IMR-90 (cell line): ENCODE measurements around the gene TFEB. TPM values are rescaled to one million over a fixed set of nuclear protein-coding genes. Genes with fewer than 3 reads are reported as not detected.
A peak's percentile ranks its signal among the peaks of the same experiment; 100 is the strongest.

Source experiments
- ATAC-seq: fragments of 200-7000 bp; cut with Tn5 transposase; 2 replicates; pipeline ENCODE4 v1.9.1; 2020; ENCODE audit warnings: low read depth, mild to moderate bottlenecking, moderate library complexity
- BruUV-seq: library from RNA; stranded (reverse); fragments of 400-500 nt; replicated peaks from 2 replicates; lab custom pipeline; 2021; lab: Mats Ljungman, UMichigan
- CTCF ChIA-PET: fragments of 300-600 bp; formaldehyde crosslinking; extraction: SDS; loops from one replicate; lab custom pipeline; 2021; ENCODE audit warnings: antibody characterized with exemption; lab: Yijun Ruan, JAX
- POLR2A ChIA-PET: fragments of 300-600 bp; sonication (Branson Sonifier 250); formaldehyde crosslinking; loops from one replicate; lab custom pipeline; 2022; ENCODE audit warnings: antibody characterized with exemption; ENCODE audit not compliant: unreplicated experiment; lab: Charles Lee
- DNase-seq: peaks from one replicate; pipeline ENCODE4 v3.0.0; 2013
- H2AFZ ChIP-seq: replicated peaks from 2 replicates; pipeline ENCODE3; 2013; ENCODE audit warnings: low read length, mild to moderate bottlenecking; ENCODE audit not compliant: poor library complexity
- H2AK5ac ChIP-seq: 2 replicates; pipeline ENCODE4 v1.6.1; 2013; ENCODE audit warnings: low read depth, low read length, inconsistent platforms
- H2AK9ac ChIP-seq: replicated peaks from 2 replicates; pipeline ENCODE3; 2013; ENCODE audit warnings: mild to moderate bottlenecking, low read depth, low read length, moderate library complexity; ENCODE audit not compliant: poor library complexity
- H2BK120ac ChIP-seq: 2 replicates; pipeline ENCODE4 v1.6.1; 2013; ENCODE audit warnings: low read depth, low read length, inconsistent platforms
- H2BK15ac ChIP-seq: 3 replicates; pipeline ENCODE4 v1.6.1; 2013; ENCODE audit warnings: low read depth, low read length, inconsistent platforms
- H2BK20ac ChIP-seq: 2 replicates; pipeline ENCODE4 v1.6.1; 2013; ENCODE audit warnings: low read depth, mild to moderate bottlenecking, inconsistent platforms, low read length, moderate library complexity
- H2BK5ac ChIP-seq: 2 replicates; pipeline ENCODE4 v1.6.1; 2013; ENCODE audit warnings: mild to moderate bottlenecking, low read depth, low read length, inconsistent platforms; ENCODE audit not compliant: poor library complexity, severe bottlenecking
- H3K14ac ChIP-seq: replicated peaks from 2 replicates; pipeline ENCODE4 v1.6.1; 2013; ENCODE audit warnings: low read depth, low read length, inconsistent platforms
- H3K18ac ChIP-seq: 2 replicates; pipeline ENCODE4 v1.6.1; 2013; ENCODE audit warnings: low read depth, low read length, control low read depth
- H3K23ac ChIP-seq: 2 replicates; pipeline ENCODE4 v1.6.1; 2013; ENCODE audit warnings: low read depth, low read length, inconsistent platforms
- H3K27ac ChIP-seq: 2 replicates; pipeline ENCODE4 v1.5.1; 2013; ENCODE audit warnings: mild to moderate bottlenecking, control low read depth, low read length; ENCODE audit not compliant: insufficient read depth
- H3K27me3 ChIP-seq: 2 replicates; pipeline ENCODE4 v1.6.1; 2013; ENCODE audit warnings: low read length; ENCODE audit not compliant: control insufficient read depth, insufficient read depth
- H3K36me3 ChIP-seq: 2 replicates; pipeline ENCODE4 v1.6.1; 2013; ENCODE audit warnings: low read length, mixed read lengths; ENCODE audit not compliant: control insufficient read depth, insufficient read depth
- H3K4ac ChIP-seq: 2 replicates; pipeline ENCODE4 v1.6.1; 2013; ENCODE audit warnings: low read depth, low read length, inconsistent platforms
- H3K4me1 ChIP-seq: 2 replicates; pipeline ENCODE4 v1.6.1; 2013; ENCODE audit warnings: low read length, mixed read lengths; ENCODE audit not compliant: control insufficient read depth, insufficient read depth
- H3K4me2 ChIP-seq: 2 replicates; pipeline ENCODE4 v1.6.1; 2013; ENCODE audit warnings: low read depth, mild to moderate bottlenecking, control low read depth, low read length, moderate library complexity
- H3K4me3 ChIP-seq: 2 replicates; pipeline ENCODE4 v1.5.1; 2013; ENCODE audit warnings: low read depth, mild to moderate bottlenecking, control low read depth, low read length, moderate library complexity; ENCODE audit not compliant: insufficient read depth
- H3K56ac ChIP-seq: 2 replicates; pipeline ENCODE4 v1.6.1; 2013; ENCODE audit warnings: low read length, inconsistent platforms; ENCODE audit not compliant: insufficient read depth; ENCODE audit errors: extremely low read depth
- H3K79me1 ChIP-seq, 2 experiments: 2 replicates each; pipeline ENCODE4 v1.6.1; 2013; ENCODE audit warnings: low read length in 2 of 2, inconsistent platforms in 1 of 2, low read depth in 1 of 2
- H3K9ac ChIP-seq: 2 replicates; pipeline ENCODE4 v1.6.1; 2013; ENCODE audit warnings: low read depth, low read length, control low read depth
- H3K9me1 ChIP-seq: 2 replicates; pipeline ENCODE4 v1.6.1; 2013; ENCODE audit warnings: low read length, inconsistent platforms; ENCODE audit not compliant: insufficient read depth
- H3K9me3 ChIP-seq: 2 replicates; pipeline ENCODE4 v1.6.1; 2013; ENCODE audit warnings: low read length; ENCODE audit not compliant: control insufficient read depth, insufficient read depth
- H4K20me1 ChIP-seq: 2 replicates; pipeline ENCODE4 v1.6.1; 2013; ENCODE audit warnings: low read length, inconsistent platforms; ENCODE audit not compliant: insufficient read depth
- H4K5ac ChIP-seq: 2 replicates; pipeline ENCODE4 v1.6.1; 2013; ENCODE audit warnings: mild to moderate bottlenecking, low read depth, low read length, control low read depth
- H4K8ac ChIP-seq, 2 experiments: 2 replicates each; pipeline ENCODE4 v1.6.1; 2013; ENCODE audit warnings: low read depth in 2 of 2, low read length in 2 of 2, control low read depth in 1 of 2, inconsistent platforms in 1 of 2
- H4K91ac ChIP-seq: 2 replicates; pipeline ENCODE4 v1.6.1; 2013; ENCODE audit warnings: low read depth, low read length, inconsistent platforms; ENCODE audit not compliant: insufficient read depth
- BHLHE40 ChIP-seq: fragments of 150-350 bp; IDR thresholded peaks from 2 replicates; pipeline ENCODE4 v1.6.1; 2016; ENCODE audit warnings: mild to moderate bottlenecking, low read depth, low read length
- CEBPB ChIP-seq: IDR thresholded peaks from 2 replicates; pipeline ENCODE4 v1.6.1; 2012; ENCODE audit warnings: low read depth, low read length, improper control_type of control experiment
- CHD1 ChIP-seq: IDR thresholded peaks from 2 replicates; pipeline ENCODE4 v1.6.1; 2012; ENCODE audit warnings: low read depth, low read length, improper control_type of control experiment
- ELK1 ChIP-seq: fragments of 150-350 bp; IDR thresholded peaks from 2 replicates; pipeline ENCODE4 v1.6.1; 2016; ENCODE audit warnings: low read depth, mild to moderate bottlenecking, low read length, moderate library complexity, borderline replicate concordance
- FOS ChIP-seq: fragments of 150-350 bp; IDR thresholded peaks from 2 replicates; pipeline ENCODE4 v1.6.1; 2016; ENCODE audit warnings: low read depth, low read length
- MAFK ChIP-seq: IDR thresholded peaks from 2 replicates; pipeline ENCODE4 v1.6.1; 2012; ENCODE audit warnings: low read depth, low read length, improper control_type of control experiment
- MAZ ChIP-seq: IDR thresholded peaks from 2 replicates; pipeline ENCODE4 v1.6.1; 2012; ENCODE audit warnings: low read depth, mild to moderate bottlenecking, low read length, improper control_type of control experiment, moderate library complexity, borderline replicate concordance
- MXI1 ChIP-seq: IDR thresholded peaks from 2 replicates; pipeline ENCODE4 v1.6.1; 2012; ENCODE audit warnings: low read depth, mild to moderate bottlenecking, low read length, moderate library complexity, borderline replicate concordance
- NFE2L2 ChIP-seq: fragments of 150-350 bp; IDR thresholded peaks from 2 replicates; pipeline ENCODE4 v1.6.1; 2016; ENCODE audit warnings: low read depth, mild to moderate bottlenecking, low read length
- POLR2A ChIP-seq: IDR thresholded peaks from 2 replicates; pipeline ENCODE4 v1.6.1; 2012; ENCODE audit warnings: mild to moderate bottlenecking, low read depth, low read length
- RAD21 ChIP-seq: IDR thresholded peaks from 2 replicates; pipeline ENCODE4 v1.6.1; 2012; ENCODE audit warnings: low read length, improper control_type of control experiment
- RCOR1 ChIP-seq: IDR thresholded peaks from 2 replicates; pipeline ENCODE4 v1.6.1; 2012; ENCODE audit warnings: mild to moderate bottlenecking, low read length, improper control_type of control experiment; ENCODE audit not compliant: insufficient replicate concordance
- RFX5 ChIP-seq: IDR thresholded peaks from 2 replicates; pipeline ENCODE4 v1.8.0; 2012; ENCODE audit warnings: low read depth, mild to moderate bottlenecking, low read length, moderate library complexity
- SMC3 ChIP-seq: fragments of 150-350 bp; IDR thresholded peaks from 2 replicates; pipeline ENCODE4 v1.6.1; 2016; ENCODE audit warnings: low read depth, mild to moderate bottlenecking, antibody characterized with exemption, low read length, moderate library complexity
- WGBS, 2 experiments: methylation state at CpG; one replicate each; pipeline versions ENCODE4 v1.1.5 to v1.1.7; 2013; ENCODE audit warnings: missing lambda C conversion rate in 2 of 2; ENCODE audit not compliant: insufficient read length in 1 of 2; ENCODE audit errors: extremely low coverage in 2 of 2; 5-methylcytosine and 5-hydroxymethylcytosine counted together
- dilution Hi-C: fragments of 300-500 bp; cut with HindIII; formaldehyde crosslinking; loops from one replicate; pipeline ENCODE4 v1.14.3; 2018; ENCODE audit warnings: low sequenced_read_pairs; ENCODE audit not compliant: unreplicated experiment
- in situ Hi-C: fragments of 300-500 bp; cut with MboI; formaldehyde crosslinking; loops from 3 replicates; pipeline ENCODE4 v1.14.3; 2019; ENCODE audit warnings: low sequenced_read_pairs, inconsistent platforms, mixed read lengths
- intact Hi-C: fragments of 100-400 bp; cut with micrococcal nuclease; formaldehyde crosslinking; loops from 2 replicates; pipeline ENCODE4 v1.10.0; 2022
- polyA plus RNA-seq, 3 experiments: library from polyadenylated mRNA; depleted of rRNA; stranded (reverse); fragments of >200 nt; gene quantifications; 2 replicates each; pipeline ENCODE4 v1.2.3, GENCODE V29; 2012; ENCODE audit warnings: low replicate concordance in 1 of 3
- total RNA-seq: library from RNA; depleted of rRNA; stranded (reverse); fragments of >200 nt; gene quantifications from 2 replicates; pipeline ENCODE4 v1.2.3, GENCODE V29; 2012

TFEB gene
- total and polyA plus RNA-seq, 2 of the 4 experiments (the other 2 are of a cell fraction) = 4.5 to 4.9 TPM

- peak; percentile 87 for TF ChIP-seq SMC3
- peak; percentile 91; the same call in 1 of the 2 replicates for TF ChIP-seq MAZ
Measured at GRCh38 chr6:41779788-41780550, 44.6 kb upstream of the TFEB start, which contains the start of gene FRS3 (continued).

DNA sequence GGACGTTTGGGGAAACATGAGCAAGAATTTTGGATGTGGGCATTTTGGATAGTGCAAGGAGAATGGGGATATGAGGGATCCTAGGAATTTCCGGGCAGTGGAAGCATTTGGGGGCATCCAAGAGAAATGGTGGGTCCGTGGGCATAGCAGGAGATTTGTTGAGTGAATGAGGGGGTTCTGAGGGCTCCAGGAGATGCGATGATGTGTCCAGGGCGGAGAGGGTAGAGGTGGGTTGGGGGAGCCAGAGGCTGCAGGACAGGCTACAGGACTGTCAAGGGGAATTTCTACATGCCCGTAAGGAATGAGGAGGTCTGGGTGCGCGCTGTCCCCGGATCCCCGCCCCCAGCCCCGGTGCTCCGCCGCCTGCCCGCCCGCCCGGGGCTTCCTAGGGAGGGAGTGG lies 43.9 kb upstream of the TFEB start:
- in situ Hi-C loops = no loop called here
- ATAC-seq = peak; percentile 39; the same call in 1 of the 2 replicates
- TF ChIP-seq MAFK (no peak), CEBPB (no peak), MAZ (no peak), BHLHE40 (no peak), SMC3 (no peak), RFX5 (no peak), RAD21 (no peak), ELK1 (no peak), FOS (no peak), POLR2A (no peak), CHD1 (no peak), MXI1 (no peak), NFE2L2 (no peak), RCOR1 (no peak)

More for the DNA sequence above, 43.9 kb upstream of the TFEB start:
- no peak overlapping the region for H2BK20ac ChIP-seq
- H3K4ac ChIP-seq = peak overlapping the region; percentile 47
- H3K79me1 ChIP-seq = peaks cover 10 to 24% of the 10 kb centered on the region in 2 experiments
- H3K14ac ChIP-seq = peak overlapping the region; percentile 77
- no peaks in the 10 kb centered on the region for H3K9me3 ChIP-seq
- dilution Hi-C loops (no loop called here), intact Hi-C loops (loop anchor here (5.0 kb wide), 1 partner anchor 82 kb away; no protein-coding TSS in a partner anchor)
- peak overlapping the region; percentile 6 for H3K27ac ChIP-seq
- H2AFZ ChIP-seq = peak overlapping the region; percentile 93
- peak overlapping the region; percentile 40 to 66; a peak in 1 of 4 replicates for H4K8ac ChIP-seq
- peak overlapping the region; percentile 80 for H3K9ac ChIP-seq
- no peaks in the 10 kb centered on the region; the same call in 1 of the 2 replicates for H3K9me1 ChIP-seq
- WGBS, 2 experiments = 0% methylated on average over 2 of the region's 16 CpGs; no CpG with 5 or more reads in 1 of the 2 experiments
- no TSS peak for BruUV-seq
- H3K36me3 ChIP-seq = peaks cover 14% of the 10 kb centered on the region
- no peaks in the 10 kb centered on the region for H3K27me3 ChIP-seq
- H2AK5ac ChIP-seq = no peak overlapping the region
- peak overlapping the region; percentile 48 for H2AK9ac ChIP-seq
- CTCF ChIA-PET = no interaction called here
- POLR2A ChIA-PET = no interaction called here
- no peak overlapping the region for H2BK15ac ChIP-seq
- no peak overlapping the region for H3K56ac ChIP-seq
- peak overlapping the region; percentile 44 for H4K91ac ChIP-seq
- DNase-seq = no peak
- peak overlapping the region; percentile 96 for H3K4me2 ChIP-seq
- no peak overlapping the region for H3K18ac ChIP-seq
- no peak overlapping the region for H2BK5ac ChIP-seq
- peak overlapping the region; percentile 54 for H3K4me3 ChIP-seq
- H3K23ac ChIP-seq = peak overlapping the region; percentile 26
- H2BK120ac ChIP-seq = no peak overlapping the region
- H4K5ac ChIP-seq = peak overlapping the region; percentile 60
- H3K4me1 ChIP-seq = peaks cover 9% of the 10 kb centered on the region
- H4K20me1 ChIP-seq = no peaks in the 10 kb centered on the region
